Endothelial cell of umbilical vein (primary cell): ENCODE results near the gene CCDC183. TPM values are rescaled to one million over a fixed set of nuclear protein-coding genes. Genes with fewer than 3 reads are reported as not detected.

ENCODE experiments used
- BruUV-seq: library from RNA; stranded (reverse); fragments of 400-500 nt; replicated peaks from 2 replicates; lab custom pipeline; 2021; lab: Mats Ljungman, UMichigan
- CTCF ChIA-PET: fragments of 300-600, 350-600 bp; sonication (Branson Sonifier 250); formaldehyde crosslinking; loops from one replicate; lab custom pipeline; 2021; ENCODE audit warnings: antibody characterized with exemption, inconsistent platforms; lab: Charles Lee
- POLR2A ChIA-PET: fragments of 300-600, 350-600 bp; sonication (Branson Sonifier 250); formaldehyde crosslinking; loops from one replicate; lab custom pipeline; 2021; ENCODE audit warnings: antibody characterized with exemption, inconsistent platforms; lab: Charles Lee
- DNase-seq: peaks from one replicate; pipeline ENCODE4 v3.0.0-alpha.2; 2011; ENCODE audit warnings: low read depth, low spot score
- FAIRE-seq: peaks from 2 replicates; lab custom pipeline; 2011; peaks lifted over from hg19 to GRCh38; lab: Jason Lieb, UNC
- H2AFZ ChIP-seq: 2 replicates; pipeline ENCODE4 v1.6.0; 2012; ENCODE audit warnings: low read depth, low read length, control low read depth, inconsistent platforms
- H3K27ac ChIP-seq: 2 replicates; pipeline ENCODE4 v1.5.1; 2011; ENCODE audit warnings: low read depth, mild to moderate bottlenecking, control low read depth, low read length, moderate library complexity; ENCODE audit not compliant: insufficient read depth
- H3K27me3 ChIP-seq, 2 experiments: 2 replicates each; pipeline versions ENCODE4 v1.6.0 to v1.6.1; 2011; ENCODE audit warnings: low read length in 2 of 2, mixed read lengths in 1 of 2; ENCODE audit not compliant: control insufficient read depth in 2 of 2, insufficient read depth in 2 of 2
- H3K36me3 ChIP-seq, 2 experiments: 2 replicates in 1 of 2; 3 replicates in 1 of 2; pipeline ENCODE4 v1.5.1; 2011; ENCODE audit warnings: low read length in 2 of 2, mild to moderate bottlenecking in 1 of 2, moderate library complexity in 1 of 2; ENCODE audit not compliant: control insufficient read depth in 2 of 2, insufficient read depth in 2 of 2; ENCODE audit errors: extremely low read depth in 1 of 2
- H3K4me1 ChIP-seq: 3 replicates; pipeline ENCODE4 v1.5.1; 2011; ENCODE audit warnings: mild to moderate bottlenecking, low read length; ENCODE audit not compliant: control insufficient read depth, insufficient read depth; ENCODE audit errors: extremely low read depth
- H3K4me2 ChIP-seq: 2 replicates; pipeline ENCODE4 v1.6.1; 2011; ENCODE audit warnings: low read length, control low read depth, mixed read lengths; ENCODE audit not compliant: insufficient read depth
- H3K4me3 ChIP-seq, 3 experiments: fragments of 200-600 bp in 1 of 3; sonication (generic), shearing (Covaris generic) in 1 of 3; replicated peaks in 1 of 3; 2 replicates each; pipeline ENCODE4 v1.5.1; 2011 to 2016; ENCODE audit warnings: control low read depth in 3 of 3, low read length in 3 of 3, mild to moderate bottlenecking in 2 of 3, inconsistent platforms in 1 of 3, low read depth in 1 of 3, moderate library complexity in 1 of 3; ENCODE audit not compliant: insufficient read depth in 1 of 3
- H3K79me2 ChIP-seq: 2 replicates; pipeline ENCODE4 v1.6.0; 2012; ENCODE audit warnings: low read length, inconsistent platforms; ENCODE audit not compliant: control insufficient read depth, insufficient read depth
- H3K9ac ChIP-seq: replicated peaks from 2 replicates; pipeline ENCODE3; 2011; ENCODE audit warnings: low read length, control low read depth; ENCODE audit not compliant: insufficient read depth; ENCODE audit errors: extremely low read depth
- H3K9me1 ChIP-seq: replicated peaks from 3 replicates; pipeline ENCODE4 v1.6.0; 2011; ENCODE audit warnings: mild to moderate bottlenecking, low read length; ENCODE audit not compliant: control insufficient read depth, insufficient read depth; ENCODE audit errors: extremely low read depth
- H3K9me3 ChIP-seq: replicated peaks from 2 replicates; pipeline ENCODE4 v1.5.1; 2012; ENCODE audit warnings: low read length, inconsistent platforms; ENCODE audit not compliant: control insufficient read depth, insufficient read depth
- H4K20me1 ChIP-seq: replicated peaks from 2 replicates; pipeline ENCODE3; 2011; ENCODE audit warnings: mild to moderate bottlenecking, low read length; ENCODE audit not compliant: control insufficient read depth, insufficient read depth; ENCODE audit errors: extremely low read depth
- CTCF ChIP-seq, 2 donors: IDR thresholded peaks; 1 replicate in 1 of 2; 2 replicates in 1 of 2; pipeline ENCODE4 v1.5.1; 2011; ENCODE audit warnings: low read length in 2 of 2, mild to moderate bottlenecking in 2 of 2, moderate library complexity in 2 of 2, control low read depth in 1 of 2, inconsistent platforms in 1 of 2, low read depth in 1 of 2; ENCODE audit not compliant: insufficient read depth in 1 of 2; ENCODE audit errors: extremely low read depth in 1 of 2
- FOS ChIP-seq: IDR thresholded peaks from 2 replicates; pipeline ENCODE4 v1.6.1; 2011; ENCODE audit warnings: mild to moderate bottlenecking, low read length, moderate library complexity, borderline replicate concordance; ENCODE audit not compliant: insufficient read depth
- GATA2 ChIP-seq: IDR thresholded peaks from 2 replicates; pipeline ENCODE4 v1.7.0; 2011; ENCODE audit warnings: low read depth, mild to moderate bottlenecking, moderate library complexity, mixed read lengths, low read length; ENCODE audit not compliant: insufficient read length, insufficient read depth
- JUN ChIP-seq: IDR thresholded peaks from 2 replicates; pipeline ENCODE4 v1.6.1; 2011; ENCODE audit warnings: borderline replicate concordance, low read depth; ENCODE audit not compliant: insufficient read length, insufficient read depth
- MAX ChIP-seq: IDR thresholded peaks from 2 replicates; pipeline ENCODE4 v1.6.1; 2011; ENCODE audit not compliant: insufficient read depth, insufficient read length
- MYC ChIP-seq: IDR thresholded peaks from one replicate; pipeline ENCODE4 v1.6.1; 2011; ENCODE audit warnings: mild to moderate bottlenecking, low read depth, low read length
- POLR2A ChIP-seq: IDR thresholded peaks from 2 replicates; pipeline ENCODE4 v1.6.1; 2012; ENCODE audit warnings: low read depth, mild to moderate bottlenecking, control low read depth, low read length
- dilution Hi-C: fragments of 300-500 bp; cut with MboI; formaldehyde crosslinking; loops from one replicate; pipeline ENCODE4 v1.15.0; 2019; ENCODE audit warnings: low sequenced_read_pairs; ENCODE audit not compliant: extremely low pct_ligation_motif_present
- intact Hi-C: fragments of 100-400 bp; cut with micrococcal nuclease; formaldehyde crosslinking; loops from one replicate; pipeline ENCODE4 v1.10.0; 2022
- polyA plus RNA-seq, 4 experiments: library from polyadenylated mRNA; depleted of rRNA in 3 of 4; stranded (reverse) in 3 of 4; unstranded in 1 of 4; fragments of >200 nt; gene quantifications; 2 replicates each; pipeline versions ENCODE4 v1.2.1 to v1.2.3, GENCODE V29; 2011 to 2012; ENCODE audit warnings: missing spikeins in 1 of 4
- total RNA-seq: library from RNA; stranded (reverse); gene quantifications from 2 replicates; pipeline ENCODE4 v1.2.3, GENCODE V29; 2021

The CCDC183 gene
- total and polyA plus RNA-seq, 2 donors (not counting 3 experiments of a cell fraction or from before 2014, with no cell fraction given): 0.50 TPM; not detected in 1

GRCh38 chr9:136757751-136758140 lies 38.4 kb upstream of the CCDC183 start:
- H3K9ac ChIP-seq: no peak overlapping the region
- no peak overlapping the region for H3K4me2 ChIP-seq
- ChIA-PET CTCF (interaction anchor here (1.2 to 1.4 kb wide), 3 partner anchors 11 to 30 kb away, joined by 3 to 10 read pairs (median 5); no protein-coding TSS in a partner anchor), POLR2A (no interaction called here)
- FAIRE-seq (no peak), DNase-seq (no peak)
- no peaks in the 10 kb centered on the region for H3K4me1 ChIP-seq
- H3K36me3 ChIP-seq: no peaks in the 10 kb centered on the region
- no peaks in the 10 kb centered on the region for H3K9me1 ChIP-seq
- TF ChIP-seq CTCF (IDR thresholded peaks at IDR 0.05; ENCODE audit: extremely low read depth in 1 of 2, insufficient read depth in 1 of 2, low read depth in 1 of 2, low read length in 2 of 2): no peak
- TF ChIP-seq MYC: no peak
- no peak for TF ChIP-seq MAX
- no peak for TF ChIP-seq FOS
- no peak for TF ChIP-seq POLR2A
- no peak for TF ChIP-seq GATA2
- TF ChIP-seq JUN: no peak
- no peaks in the 10 kb centered on the region for H3K27me3 ChIP-seq
- no peak overlapping the region for H2AFZ ChIP-seq
- intact Hi-C loops (no loop called here), dilution Hi-C loops (no loop called here)
- no TSS peak for BruUV-seq
- no peaks in the 10 kb centered on the region for H4K20me1 ChIP-seq
- no peaks in the 10 kb centered on the region for H3K9me3 ChIP-seq
- no peaks in the 10 kb centered on the region for H3K79me2 ChIP-seq
- no peak overlapping the region for H3K27ac ChIP-seq
- no peak overlapping the region for H3K4me3 ChIP-seq
